ENCODE measurements around the gene VWA8.

Gene VWA8

GRCh38 chr13:41590122-41590521 lies 370.8 kb downstream of the VWA8 start:
- H3K27ac ChIP-seq, result no peak overlapping the region

DNA sequence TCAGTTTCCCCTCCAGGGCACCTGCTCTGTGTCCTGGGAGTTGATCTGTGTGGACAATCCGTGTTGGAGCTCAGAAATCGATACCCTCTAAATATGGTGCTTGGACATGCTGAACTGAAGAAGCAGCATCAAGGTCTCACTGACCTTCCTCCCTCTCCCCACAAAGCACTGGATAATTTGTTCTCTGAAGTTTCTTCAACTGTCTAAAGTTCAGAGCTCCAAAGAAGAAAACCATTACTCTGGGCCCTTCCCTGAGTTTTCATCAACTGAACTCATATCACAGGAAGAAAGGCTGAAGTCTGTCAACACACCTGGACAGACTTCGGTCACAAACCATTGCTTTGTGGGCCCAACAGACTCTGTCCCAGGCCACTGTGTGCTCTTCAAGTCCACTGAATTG lies 371.5 kb downstream of the VWA8 start:
- TF ChIP-seq, protein P1, sequence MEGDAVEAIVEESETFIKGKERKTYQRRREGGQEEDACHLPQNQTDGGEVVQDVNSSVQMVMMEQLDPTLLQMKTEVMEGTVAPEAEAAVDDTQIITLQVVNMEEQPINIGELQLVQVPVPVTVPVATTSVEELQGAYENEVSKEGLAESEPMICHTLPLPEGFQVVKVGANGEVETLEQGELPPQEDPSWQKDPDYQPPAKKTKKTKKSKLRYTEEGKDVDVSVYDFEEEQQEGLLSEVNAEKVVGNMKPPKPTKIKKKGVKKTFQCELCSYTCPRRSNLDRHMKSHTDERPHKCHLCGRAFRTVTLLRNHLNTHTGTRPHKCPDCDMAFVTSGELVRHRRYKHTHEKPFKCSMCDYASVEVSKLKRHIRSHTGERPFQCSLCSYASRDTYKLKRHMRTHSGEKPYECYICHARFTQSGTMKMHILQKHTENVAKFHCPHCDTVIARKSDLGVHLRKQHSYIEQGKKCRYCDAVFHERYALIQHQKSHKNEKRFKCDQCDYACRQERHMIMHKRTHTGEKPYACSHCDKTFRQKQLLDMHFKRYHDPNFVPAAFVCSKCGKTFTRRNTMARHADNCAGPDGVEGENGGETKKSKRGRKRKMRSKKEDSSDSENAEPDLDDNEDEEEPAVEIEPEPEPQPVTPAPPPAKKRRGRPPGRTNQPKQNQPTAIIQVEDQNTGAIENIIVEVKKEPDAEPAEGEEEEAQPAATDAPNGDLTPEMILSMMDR (conservative IDR thresholded peaks at IDR 0.05), result no peak
- no peak for TF ChIP-seq ZFX (IDR thresholded peaks at IDR 0.05)
- no peak overlapping the region for H3K27ac ChIP-seq

More at GRCh38 chr13:41590122-41590521, 370.8 kb downstream of the VWA8 start:
- TF ChIP-seq ZFX (IDR thresholded peaks at IDR 0.05), result no peak
- TF ChIP-seq, protein P1 (conservative IDR thresholded peaks at IDR 0.05), result no peak

DNA sequence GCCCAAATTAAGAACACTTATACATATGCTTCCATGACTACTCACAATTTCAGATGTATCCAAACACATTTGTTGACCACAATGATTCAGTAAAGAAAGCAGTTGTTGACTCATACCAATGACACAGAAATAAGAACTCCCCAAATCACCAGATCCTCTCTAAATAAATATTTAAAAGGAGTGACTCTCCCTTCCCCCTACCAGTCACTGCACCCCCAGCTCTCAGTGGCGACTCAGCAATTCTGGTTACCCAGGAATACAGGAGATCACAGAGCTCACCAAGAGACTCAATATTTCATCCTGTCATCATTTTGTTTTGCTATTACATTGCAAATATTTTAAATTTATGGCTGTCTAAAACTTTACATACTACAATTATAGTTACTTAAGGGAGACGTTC lies 372.0 kb downstream of the VWA8 start:
- TF ChIP-seq ZFX (IDR thresholded peaks at IDR 0.05), result no peak
- TF ChIP-seq, protein P1 (conservative IDR thresholded peaks at IDR 0.05), result no peak
- no peak overlapping the region for H3K27ac ChIP-seq

- H3K27ac ChIP-seq, result no peak overlapping the region
- TF ChIP-seq, protein P1 (conservative IDR thresholded peaks at IDR 0.05), result no peak
- no peak for TF ChIP-seq ZFX (IDR thresholded peaks at IDR 0.05)
These were observed 372.5 kb downstream of the VWA8 start for GRCh38 chr13:41588448-41588847.

GRCh38 chr13:41587490-41587889 lies 373.4 kb downstream of the VWA8 start:
- TF ChIP-seq ZFX (IDR thresholded peaks at IDR 0.05), result no peak
- TF ChIP-seq, protein P1 (conservative IDR thresholded peaks at IDR 0.05), result no peak
- H3K27ac ChIP-seq, result no peak overlapping the region

DNA sequence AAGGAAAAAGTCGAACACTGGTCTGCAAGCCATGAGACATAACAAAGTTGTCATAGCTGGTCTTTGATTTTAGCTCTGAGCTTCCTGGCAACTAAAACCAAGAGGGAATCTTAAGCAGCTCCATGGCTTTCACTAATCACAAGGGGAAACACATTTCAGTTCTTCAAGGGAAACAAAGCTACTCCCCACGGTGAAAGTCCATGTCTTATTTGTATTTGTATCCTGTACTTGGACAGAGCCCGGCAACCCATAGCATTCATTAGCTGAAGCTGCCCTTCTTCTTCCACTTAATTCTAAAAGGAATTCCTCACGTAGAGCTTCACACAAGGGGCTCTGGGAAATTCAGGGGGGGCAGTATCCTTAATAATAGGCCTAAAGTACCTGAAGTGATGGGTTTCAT lies 374.7 kb downstream of the VWA8 start:
- no peak overlapping the region for H3K27ac ChIP-seq
- TF ChIP-seq, protein P1 (conservative IDR thresholded peaks at IDR 0.05), result no peak
- no peak for TF ChIP-seq ZFX (IDR thresholded peaks at IDR 0.05)

- TF ChIP-seq, protein P1 (conservative IDR thresholded peaks at IDR 0.05), result no peak
- no peak for TF ChIP-seq ZFX (IDR thresholded peaks at IDR 0.05)
- H3K27ac ChIP-seq, result no peak overlapping the region
These were observed 378.9 kb downstream of the VWA8 start for GRCh38 chr13:41582027-41582463.

Data from C4-2B (cell line).